GM21423 (cell line): ENCODE data around the gene CD300LG.
"Not testable (repeated sequence)": the region's sequence is repeated elsewhere in the genome, so short reads cannot be mapped to it uniquely, and the experiment has no call there.

Experiments used
- ATAC-seq: cut with Tn5 transposase; IDR thresholded peaks from one replicate; pipeline ENCODE4 v1.9.1; 2021; ENCODE audit warnings: mild to moderate bottlenecking, moderate library complexity; ENCODE audit not compliant: unreplicated experiment

The CD300LG gene, protein sequence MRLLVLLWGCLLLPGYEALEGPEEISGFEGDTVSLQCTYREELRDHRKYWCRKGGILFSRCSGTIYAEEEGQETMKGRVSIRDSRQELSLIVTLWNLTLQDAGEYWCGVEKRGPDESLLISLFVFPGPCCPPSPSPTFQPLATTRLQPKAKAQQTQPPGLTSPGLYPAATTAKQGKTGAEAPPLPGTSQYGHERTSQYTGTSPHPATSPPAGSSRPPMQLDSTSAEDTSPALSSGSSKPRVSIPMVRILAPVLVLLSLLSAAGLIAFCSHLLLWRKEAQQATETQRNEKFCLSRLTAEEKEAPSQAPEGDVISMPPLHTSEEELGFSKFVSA

DNA sequence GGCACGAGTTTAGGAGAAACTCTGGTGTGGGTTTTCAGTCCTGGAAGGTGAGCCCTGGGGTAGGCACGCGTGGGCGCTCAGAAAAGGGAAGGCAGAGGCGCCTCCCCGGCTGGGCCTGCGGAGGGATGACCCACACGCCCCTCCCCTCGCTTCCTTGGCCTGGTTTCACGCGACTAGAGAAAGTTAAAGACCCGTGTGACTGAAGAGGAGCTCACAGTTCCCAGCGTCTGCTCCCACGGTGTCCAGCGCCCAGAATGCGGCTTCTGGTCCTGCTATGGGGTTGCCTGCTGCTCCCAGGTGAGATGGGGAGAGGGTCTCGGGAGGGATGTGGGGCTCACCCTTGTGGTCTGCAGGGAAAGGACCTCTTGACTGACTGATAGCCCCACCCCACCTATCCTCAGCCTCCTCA, at the start of gene CD300LG:
Gene CD300LG (plus strand): TSS at position 214 of the 409 bp plus-strand sequence. CDS start 41 bp downstream, at position 255.
- no peak for ATAC-seq

DNA sequence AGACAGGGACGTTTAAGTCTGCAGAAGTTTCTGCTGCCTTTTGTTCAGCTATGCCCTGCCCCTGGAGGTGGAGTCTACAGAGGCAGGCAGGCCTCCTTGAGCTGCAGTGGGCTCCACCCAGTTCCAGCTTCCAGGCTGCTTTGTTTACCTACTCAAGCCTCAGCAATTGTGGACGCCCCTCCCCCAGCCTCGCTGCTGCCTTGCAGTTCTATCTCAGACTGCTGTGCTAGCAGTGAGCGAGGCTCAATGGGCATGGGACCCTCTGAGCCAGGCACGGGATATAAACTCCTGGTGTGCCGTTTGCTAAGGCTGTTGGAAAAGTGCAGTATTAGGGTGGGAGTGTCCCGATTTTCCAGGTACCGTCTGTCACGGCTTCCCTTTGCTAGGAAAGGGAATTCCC, 49.0 kb upstream of the CD300LG start:
- not testable (repeated sequence) for ATAC-seq

DNA sequence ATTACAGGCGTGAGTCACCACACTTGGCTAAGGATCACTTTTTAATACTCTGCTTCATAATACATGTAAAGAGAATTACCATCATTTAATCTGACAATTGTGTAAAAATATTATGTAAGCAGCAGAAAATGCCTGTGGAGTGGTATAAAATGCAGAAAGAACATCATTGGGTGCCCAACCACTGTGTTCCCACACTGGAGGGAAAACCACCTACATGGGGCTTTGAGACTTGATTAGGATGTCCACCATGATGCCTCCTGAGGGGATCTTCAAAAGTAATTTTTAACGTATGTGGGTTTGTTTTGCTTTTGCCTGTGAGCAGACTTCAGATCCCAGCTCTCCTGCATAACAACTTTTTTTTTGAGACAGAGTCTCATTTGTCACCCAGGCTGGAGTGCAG, 47.9 kb upstream of the CD300LG start:
- ATAC-seq = no peak

DNA sequence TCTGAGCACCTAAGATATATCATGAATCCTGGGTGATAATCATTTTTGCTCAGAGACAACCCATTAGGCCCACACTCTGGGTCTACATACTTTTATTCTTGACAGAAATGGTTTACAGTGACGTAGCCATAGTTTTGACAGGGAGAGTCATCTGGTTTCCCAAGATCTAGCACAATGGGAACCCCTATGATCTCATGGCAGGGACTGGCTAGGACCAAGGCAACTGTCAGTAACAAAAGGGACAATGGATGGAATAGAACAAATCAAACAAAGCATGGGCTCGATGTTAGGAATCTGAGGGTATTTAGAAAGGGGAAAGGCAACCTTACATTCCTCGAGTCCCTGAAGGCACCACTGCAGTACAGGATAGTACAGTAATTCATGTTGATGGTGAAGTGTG, 46.2 kb upstream of the CD300LG start:
- no peak for ATAC-seq

DNA sequence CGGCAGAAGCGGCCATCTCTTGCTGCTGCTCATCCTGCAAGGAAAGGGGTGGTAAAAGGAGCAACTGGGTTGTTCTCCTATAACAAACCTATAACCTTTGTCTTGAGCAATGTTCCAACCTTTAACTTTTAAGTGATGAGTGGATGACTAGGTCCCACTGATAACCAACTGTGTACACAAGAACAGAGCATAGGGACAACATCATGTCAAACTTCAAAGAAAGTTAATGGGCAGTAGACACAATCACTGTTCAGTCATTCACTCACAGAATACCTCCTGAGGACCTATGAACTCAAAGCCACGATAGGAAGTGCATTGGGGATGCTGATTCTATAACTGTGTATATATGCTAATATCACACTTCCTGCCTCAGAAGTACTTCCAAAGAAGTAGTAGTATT, 45.1 kb upstream of the CD300LG start:
- no peak for ATAC-seq

DNA sequence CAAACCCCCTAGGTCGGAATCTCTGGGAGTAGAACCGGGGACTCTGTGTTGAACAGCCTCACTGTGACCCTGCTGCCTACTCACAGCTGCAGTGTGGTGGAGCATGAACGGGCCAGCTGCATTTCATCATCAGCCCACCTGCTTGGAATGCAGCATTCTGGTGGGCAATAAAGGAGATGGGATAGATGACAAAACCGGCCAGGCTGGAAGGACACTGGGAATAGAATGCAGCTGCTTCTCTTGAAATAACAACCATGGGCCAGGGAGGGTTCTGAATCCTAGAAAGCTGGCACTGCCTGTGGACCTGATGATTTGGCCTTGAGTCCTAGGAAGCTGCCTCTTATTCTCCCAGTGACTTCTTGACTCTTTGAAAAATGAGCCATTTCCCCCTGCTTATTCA, 43.2 kb upstream of the CD300LG start:
- ATAC-seq = no peak

DNA sequence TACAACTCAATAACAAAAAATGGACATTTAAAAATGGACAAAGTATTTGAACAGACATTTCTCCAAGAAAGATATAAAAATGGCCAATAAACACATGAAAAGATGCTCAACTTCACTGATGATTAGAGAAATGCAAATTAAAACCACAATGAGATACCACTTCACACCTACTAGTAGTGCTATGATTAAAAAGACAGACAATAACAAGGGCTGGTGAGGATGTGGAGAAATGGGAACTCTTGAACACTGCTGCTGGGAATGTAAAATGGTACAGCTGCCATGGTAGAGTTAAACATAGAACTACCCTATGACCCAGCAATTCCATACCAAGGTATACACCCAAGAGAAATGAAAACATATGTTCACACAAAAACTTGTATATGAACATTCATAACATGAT, 41.9 kb upstream of the CD300LG start:
- ATAC-seq = no peak

DNA sequence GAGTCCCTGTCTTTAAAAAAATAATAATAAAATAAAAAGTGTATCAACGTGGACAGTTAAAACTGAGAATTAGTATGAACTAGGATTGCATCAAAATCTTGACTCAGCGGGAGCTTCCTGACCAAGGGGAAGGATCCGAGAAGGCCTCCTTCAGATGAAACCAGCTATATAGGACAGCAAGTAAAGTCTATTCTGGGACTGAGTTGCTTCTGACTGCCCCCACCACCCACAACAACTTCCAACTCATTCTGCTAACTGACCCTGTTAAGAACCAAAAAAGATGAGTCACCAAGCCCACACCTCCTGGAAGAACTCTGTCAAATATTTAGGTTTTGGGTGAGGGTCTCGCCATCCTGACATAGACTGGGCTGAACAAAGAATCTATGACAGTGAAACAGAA, 38.9 kb upstream of the CD300LG start:
- no peak for ATAC-seq

DNA sequence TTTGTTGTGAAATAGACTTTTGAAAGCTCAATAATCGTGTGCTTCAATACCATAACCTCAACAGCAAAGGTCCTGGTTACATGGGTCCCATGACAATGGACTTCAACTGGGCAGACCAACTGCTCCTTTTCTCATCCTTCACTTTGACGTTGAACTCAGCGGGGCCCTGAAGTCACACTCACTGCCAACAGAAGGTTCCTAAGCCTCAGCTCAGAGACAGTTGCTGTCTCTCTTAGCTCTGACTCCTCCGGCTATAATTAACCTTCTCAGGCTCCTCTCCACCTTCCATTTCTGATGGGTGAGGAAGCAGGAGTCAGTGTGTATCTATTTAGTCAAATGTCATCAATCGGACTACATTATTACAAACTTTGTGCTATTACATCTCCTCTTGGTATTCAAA, 37.9 kb upstream of the CD300LG start:
- ATAC-seq = no peak

DNA sequence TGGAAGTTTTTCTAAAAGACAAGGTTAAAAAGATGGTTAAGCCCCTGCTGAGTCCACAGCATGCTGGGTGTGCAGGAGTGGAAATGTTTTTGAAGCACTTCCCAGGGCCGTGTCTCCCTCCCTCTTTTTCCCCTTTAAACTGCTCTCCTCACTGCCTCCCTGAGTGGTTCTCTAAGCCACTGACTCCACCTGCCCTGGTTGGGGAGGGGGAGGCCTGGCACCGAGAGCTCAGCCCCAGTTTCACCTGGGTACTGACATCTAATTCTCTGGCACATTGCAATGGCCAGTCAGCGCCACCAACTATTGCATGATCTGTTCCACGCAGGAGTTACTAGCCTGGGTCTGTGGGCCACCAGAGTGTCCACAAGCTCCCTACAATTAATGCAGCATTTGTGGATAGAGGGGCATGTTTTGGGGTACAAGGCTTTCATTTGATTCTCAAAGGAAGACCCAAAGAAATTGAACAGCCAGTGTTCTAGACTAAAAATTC, 36.7 kb upstream of the CD300LG start:
- no peak for ATAC-seq

DNA sequence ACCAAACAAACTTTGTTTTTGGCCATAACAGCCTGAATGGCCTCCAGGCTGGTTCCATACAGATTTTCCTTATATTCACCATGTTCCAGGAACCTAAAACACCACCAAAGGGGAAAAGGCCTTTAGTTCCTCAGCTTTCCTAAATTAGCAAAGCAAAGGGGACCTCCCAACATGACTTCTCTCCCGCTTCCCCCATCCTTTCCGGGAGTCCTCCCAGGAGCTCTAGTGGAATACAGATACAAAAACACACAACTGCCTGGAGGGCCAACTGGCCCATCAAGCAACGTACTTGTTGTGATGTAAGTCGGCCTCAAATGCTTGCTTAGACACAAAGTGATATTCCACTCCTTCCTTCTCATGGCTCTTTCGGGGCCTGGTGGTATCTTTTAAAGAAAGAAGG, 36.2 kb upstream of the CD300LG start:
- no peak for ATAC-seq

DNA sequence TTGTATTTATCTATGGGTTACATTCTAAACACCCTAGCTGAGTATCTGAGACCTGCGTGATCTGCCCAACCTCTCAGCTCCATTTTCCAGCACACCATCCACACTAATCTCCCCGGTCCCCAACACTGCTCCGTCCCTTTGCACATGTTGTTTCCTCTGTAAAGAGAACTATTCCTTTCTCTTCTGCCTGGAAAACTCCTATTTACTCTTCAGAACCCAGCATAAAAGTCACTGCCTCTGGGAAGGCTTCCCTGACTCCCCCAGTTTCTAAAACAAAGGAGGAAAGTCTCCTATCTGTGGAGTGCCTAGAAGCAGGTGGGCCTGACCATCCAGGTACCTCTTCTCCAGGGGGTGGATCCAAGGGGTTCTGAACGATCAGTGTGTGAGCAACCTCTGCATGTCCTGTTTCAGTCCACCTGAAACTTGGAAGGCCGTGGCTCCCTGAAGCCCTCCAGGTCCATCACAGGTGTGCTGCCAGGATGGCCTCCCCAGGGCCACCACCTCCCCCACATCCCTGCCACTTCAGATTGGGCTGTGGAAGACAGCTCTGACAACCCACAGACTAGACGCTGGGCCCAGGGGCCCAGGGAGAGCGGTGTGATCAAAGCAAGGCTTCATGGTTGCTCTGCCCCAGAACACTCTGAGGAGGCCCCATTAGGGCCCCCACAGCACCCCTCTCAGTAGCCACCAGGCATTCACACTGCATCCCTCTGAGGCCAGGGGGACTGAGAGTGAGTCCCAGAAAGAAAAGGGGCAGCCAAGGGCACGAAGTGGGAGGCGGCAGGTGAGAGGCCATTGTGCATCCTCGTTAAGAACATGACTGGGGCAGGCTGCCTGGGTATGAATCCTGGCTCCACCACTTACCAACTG, 34.3 kb upstream of the CD300LG start:
- no peak for ATAC-seq

DNA sequence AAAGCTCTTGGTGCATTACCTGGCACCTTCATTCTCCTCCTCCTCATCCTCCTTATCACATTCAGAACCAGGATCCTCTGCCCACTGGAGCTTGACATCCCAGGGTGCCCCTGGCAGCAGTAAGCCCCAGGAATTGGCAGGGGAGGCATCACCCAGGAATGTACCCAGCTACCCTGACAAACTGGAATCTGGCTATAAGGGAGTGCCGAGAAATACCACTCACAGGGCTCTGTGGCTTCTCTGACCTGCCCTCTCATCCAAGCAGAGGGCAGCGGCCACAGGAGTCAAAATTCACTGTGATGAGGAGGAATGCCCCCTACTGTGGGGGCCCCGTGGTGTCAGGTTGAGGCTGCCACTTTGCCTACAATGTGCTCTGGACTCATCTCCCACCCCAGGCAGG, 33.6 kb upstream of the CD300LG start:
- no peak for ATAC-seq

DNA sequence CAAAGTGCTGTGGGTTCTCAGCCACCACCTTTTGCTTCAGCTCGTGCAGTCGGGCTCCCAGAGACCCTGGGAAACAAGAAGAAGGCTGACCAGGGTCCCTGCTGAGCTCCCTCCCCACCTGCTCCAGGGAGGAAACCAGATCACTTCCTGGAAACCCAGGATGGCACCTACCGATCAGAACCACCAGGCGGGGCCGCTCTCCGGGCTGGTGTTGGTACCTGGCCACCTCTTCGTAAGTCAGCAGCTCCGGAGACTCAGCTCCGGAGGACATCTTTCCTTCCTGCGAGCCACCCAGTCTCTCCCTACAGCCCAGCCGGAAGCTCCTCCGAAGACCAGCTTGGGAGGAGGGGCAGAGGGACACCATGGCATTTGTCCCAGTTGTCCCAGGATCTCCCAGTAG, 33.0 kb upstream of the CD300LG start:
- ATAC-seq = no peak

DNA sequence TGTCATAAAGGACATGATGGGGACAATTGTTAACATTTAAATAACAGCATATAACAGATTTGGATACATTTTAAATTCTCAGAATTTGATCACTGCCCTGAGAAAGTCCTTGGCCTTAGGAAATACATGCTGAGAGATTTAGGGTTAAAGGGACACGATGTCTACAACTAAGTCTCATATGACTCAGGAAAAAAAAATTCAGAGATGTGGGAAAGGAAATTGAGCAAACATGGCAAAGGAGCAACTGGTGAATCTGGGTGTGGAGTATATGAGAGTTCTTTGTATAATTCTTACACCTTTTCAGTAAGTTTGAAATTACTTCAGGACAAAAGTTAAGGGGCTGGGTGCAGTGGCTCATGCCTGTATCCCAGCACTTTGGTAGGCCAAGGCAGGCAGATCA, 32.3 kb upstream of the CD300LG start:
- ATAC-seq = no peak

DNA sequence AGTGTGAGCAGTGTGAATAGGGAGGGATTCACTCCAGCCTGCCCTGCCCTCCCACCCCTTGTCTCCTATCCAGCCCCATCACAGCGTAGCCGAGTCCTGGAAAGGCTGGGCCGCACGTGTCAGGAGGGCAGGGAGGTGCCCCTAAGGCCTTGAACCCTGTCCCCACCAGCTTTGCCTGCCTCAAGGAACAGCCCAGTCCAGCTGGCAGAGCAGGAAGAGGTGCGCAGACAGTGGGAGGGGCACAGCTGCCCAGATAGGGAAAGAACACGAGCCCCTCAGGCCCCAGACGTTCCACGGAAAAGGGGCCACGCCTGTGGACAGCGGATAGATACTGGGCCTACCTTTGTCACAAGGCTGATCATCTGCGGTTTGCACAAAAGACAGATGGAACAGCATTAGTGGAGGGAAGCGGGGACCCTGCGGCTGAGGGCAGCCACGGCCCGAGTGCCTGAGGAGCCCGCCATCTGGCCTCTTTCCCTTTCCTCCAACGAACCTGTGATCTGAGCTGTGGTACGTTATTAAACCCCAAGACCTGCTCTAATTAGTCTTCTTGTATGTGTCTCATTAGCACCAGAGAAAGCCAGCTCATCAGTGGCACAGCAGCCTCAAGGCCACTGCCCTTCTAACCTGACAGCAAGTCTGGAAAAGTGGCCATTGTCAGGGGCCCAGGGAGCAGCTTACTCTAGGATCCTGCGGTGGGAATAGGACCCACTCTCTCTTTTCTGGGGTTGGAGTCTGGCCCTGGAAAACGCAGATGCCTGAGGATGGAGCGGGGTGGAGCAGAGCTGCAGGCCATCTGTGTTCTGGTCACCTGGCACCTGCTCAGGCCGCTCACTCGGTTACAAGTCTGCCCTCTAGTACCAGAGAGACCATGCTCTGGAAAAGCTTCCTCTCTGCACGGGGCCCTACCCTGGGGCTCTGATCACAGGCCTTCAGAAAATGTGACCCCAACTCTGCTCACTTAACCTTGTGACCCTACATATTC, 30.3 kb upstream of the CD300LG start:
- no peak for ATAC-seq

DNA sequence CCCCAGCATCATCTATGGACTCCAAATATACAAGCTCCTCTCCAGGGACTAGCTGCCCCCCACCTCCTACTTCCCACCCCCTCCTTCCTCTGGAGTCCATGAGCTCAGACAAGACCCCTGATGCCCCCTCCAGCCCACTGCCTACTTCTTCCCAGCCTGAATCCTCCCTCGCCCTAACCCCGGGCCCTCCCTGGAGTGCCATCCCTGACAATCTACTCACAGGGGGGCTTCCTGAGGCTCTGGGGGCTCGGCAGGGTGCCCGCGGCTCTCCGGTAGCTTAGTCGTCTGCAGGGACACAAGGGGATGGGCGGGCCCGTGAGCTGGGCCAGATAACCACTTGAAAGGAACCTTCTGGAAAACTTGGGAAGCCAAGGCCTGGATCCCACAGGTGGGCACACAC, 29.1 kb upstream of the CD300LG start:
- ATAC-seq = no peak

DNA sequence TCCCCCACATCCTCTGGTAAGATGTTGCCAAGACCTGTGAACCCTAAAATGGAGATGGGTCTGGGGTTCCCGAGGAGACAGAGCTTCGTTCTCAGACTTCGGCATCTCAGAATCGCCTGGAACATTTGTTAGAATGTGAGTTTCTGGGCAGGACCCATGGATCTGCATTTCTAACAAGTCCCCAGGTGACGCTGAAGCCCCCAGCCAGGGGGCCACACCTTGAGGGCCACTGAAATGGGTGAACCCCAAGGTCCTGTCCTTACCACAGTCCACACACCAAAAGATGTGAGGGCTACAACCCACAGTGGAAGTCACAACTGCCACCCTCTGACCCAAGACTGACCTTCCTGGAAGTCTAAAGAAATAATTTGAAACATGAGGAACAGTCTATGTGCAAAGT, 28.0 kb upstream of the CD300LG start:
- ATAC-seq = no peak

DNA sequence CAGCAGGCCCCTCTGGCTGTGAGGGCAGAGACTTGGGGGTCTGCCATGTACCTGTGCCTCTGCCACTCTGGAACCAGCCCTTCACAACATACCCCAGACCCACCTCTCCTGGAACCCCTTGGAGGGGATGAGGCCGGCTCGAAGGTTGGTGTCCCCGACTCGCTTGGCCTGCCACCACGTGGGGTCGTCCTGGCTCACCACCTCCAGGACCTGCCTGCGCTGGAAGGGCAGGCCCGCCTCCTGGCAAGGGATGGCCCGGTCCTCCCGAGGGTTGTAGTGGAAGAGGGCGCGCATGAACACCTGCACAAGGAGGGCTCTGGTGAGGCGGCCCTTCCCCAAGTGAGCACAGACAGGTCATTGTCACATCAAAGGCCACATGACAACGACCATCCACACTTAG, 26.2 kb upstream of the CD300LG start:
- no peak for ATAC-seq

DNA sequence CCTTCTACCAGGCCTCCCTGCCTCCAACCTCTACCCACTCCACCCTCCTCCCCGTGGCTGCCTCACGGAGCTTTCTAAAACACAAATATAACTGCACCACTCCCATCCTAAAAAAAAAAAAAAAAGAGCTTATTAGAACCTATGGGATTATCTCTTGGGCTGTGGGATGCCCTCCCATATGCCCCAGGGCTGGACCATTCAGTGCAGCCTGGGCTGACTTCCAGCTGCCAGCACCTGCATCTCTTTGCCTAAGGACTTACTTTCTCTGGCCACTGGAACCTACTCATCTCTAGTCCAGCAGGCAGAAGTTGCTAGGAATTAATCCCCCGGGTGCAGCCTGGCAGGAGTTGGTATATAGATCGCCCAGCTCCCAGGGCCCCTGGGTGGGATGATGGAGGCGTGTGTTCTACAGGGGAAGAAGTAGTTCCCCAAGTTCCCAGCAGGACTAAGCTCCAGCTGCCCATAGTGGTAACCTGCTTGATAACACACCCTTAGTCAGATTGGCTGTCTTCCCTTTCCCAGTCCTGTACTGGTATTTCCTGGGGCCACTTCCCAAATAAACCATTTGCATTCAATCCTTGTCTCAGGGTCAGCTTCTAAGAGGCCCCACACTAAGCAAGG, 24.3 kb upstream of the CD300LG start:
- no peak for ATAC-seq
